Hematopoietic multipotent progenitor cell treated with erythropoietin and hydrocortisone succinate and interleukin-3 and kit ligand, for 4 days (in vitro differentiated cells): ENCODE results near the gene ROM1.

Source experiments
- DNase-seq: peaks from one replicate; pipeline ENCODE4 v3.0.0-alpha.2; 2015

Gene ROM1

DNA sequence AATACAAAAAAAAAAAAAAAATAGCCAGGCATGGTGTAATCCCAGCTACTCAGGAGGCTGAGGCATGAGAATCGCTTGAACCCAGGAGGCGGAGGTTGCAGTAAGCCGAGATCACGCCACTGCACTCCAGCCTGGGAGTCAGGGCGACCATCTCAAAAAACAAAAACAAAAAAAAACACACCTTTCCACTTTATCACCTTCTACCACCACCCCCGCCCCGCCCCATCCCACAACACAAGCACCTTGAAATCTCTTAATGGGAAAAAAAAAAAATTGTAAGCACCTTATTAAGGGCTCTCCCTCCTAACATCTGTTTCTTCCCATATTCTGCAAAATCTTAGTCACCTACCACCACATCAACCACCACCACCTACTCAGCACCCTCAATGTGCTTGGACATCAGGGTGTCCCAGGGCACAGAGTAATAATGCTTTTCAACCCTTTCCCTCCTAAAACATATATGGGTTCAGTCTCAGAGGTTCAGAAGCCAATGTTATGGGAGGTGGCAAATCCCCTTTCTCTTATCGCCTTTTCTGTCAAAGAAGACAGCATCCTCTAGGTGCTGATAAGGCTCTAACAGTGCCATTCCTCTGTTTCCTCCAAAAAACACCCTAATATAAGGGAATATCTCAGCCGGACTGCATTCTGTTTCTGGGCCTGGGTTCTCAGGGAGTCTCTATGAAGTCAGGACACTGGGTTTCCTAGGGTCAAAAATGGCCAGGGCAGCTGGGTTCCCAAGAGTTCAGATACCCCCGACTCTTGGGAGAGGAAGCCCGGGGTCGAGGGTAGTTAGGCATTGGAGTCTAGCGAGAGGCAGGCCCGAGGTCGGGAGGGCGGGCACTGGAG, 39.3 kb downstream of the ROM1 start:
- no peak for DNase-seq

- no peak for DNase-seq
Observed at GRCh38 chr11:62654297-62654696, 41.2 kb downstream of the ROM1 start.

GRCh38 chr11:62656796-62657429, 43.9 kb downstream of the ROM1 start:
- peak; percentile 7 for DNase-seq

GRCh38 chr11:62664405-62665074, 51.5 kb downstream of the ROM1 start:
- peak; percentile 83 for DNase-seq
